Gastroesophageal sphincter (tissue), 4 donors: ENCODE data around the gene LIN37. TPM values are rescaled to one million over a fixed set of nuclear protein-coding genes. Genes with fewer than 3 reads are reported as not detected.
A peak's percentile ranks its signal among the peaks of the same experiment; 100 is the strongest.

Experiments
- ATAC-seq: fragments of 150-250 bp; one replicate; pipeline ENCODE4 v1.9.1; 2016; ENCODE audit warnings: mild to moderate bottlenecking, moderate library complexity
- H3K27ac ChIP-seq, 4 donors: fragments of 200-600 bp; sonication (generic) in 3 of 4; 1 replicate in 3 of 4; 2 replicates in 1 of 4; pipeline ENCODE4 v1.5.1; 2016 to 2019
- H3K27me3 ChIP-seq: fragments of 200-600 bp; sonication (generic); one replicate; pipeline ENCODE4 v1.5.1; 2019
- H3K36me3 ChIP-seq, 2 donors: fragments of 200-600 bp; sonication (generic); one replicate each; pipeline ENCODE4 v1.5.1; 2019; ENCODE audit warnings: control low read depth in 1 of 2
- H3K4me1 ChIP-seq, 3 donors: fragments of 200-600 bp; sonication (generic); 1 replicate in 2 of 3; 2 replicates in 1 of 3; pipeline ENCODE4 v1.5.1; 2016 to 2019; ENCODE audit warnings: control low read depth in 2 of 3
- H3K4me3 ChIP-seq, 2 donors: fragments of 200-600 bp; sonication (generic); one replicate each; pipeline ENCODE4 v1.5.1; 2019; ENCODE audit warnings: mild to moderate bottlenecking in 1 of 2, moderate library complexity in 1 of 2
- H3K9me3 ChIP-seq, 3 donors: fragments of 200-600 bp; sonication (generic); one replicate each; pipeline ENCODE4 v1.5.1; 2017 to 2019; ENCODE audit warnings: control low read depth in 2 of 3
- CTCF ChIP-seq, 4 experiments: fragments of 200-600 bp in 2 of 4; fragments of 450-650 bp in 2 of 4; sonication (generic) in 1 of 4; IDR thresholded peaks; one replicate each; pipeline ENCODE4 v1.5.1; 2017 to 2019; ENCODE audit warnings: antibody characterized with exemption in 4 of 4, mild to moderate bottlenecking in 2 of 4, moderate library complexity in 2 of 4
- EP300 ChIP-seq: sonication (generic); formaldehyde crosslinking; IDR thresholded peaks from one replicate; pipeline ENCODE4 v1.6.1; 2017; ENCODE audit warnings: antibody characterized with exemption, mild to moderate bottlenecking
- POLR2A ChIP-seq, 2 donors: fragments of 450-650 bp; IDR thresholded peaks; one replicate each; pipeline ENCODE4 v1.6.1; 2017; ENCODE audit warnings: antibody characterized with exemption in 2 of 2, mild to moderate bottlenecking in 2 of 2, moderate library complexity in 1 of 2
- POLR2AphosphoS5 ChIP-seq: sonication (generic); formaldehyde crosslinking; IDR thresholded peaks from one replicate; pipeline ENCODE4 v1.6.1; 2017; ENCODE audit warnings: antibody characterized with exemption
- WGBS, 2 donors: methylation state at CpG; one replicate each; pipeline ENCODE4 v1.1.5; 2018; ENCODE audit warnings: low coverage in 1 of 2; 5-methylcytosine and 5-hydroxymethylcytosine counted together
- total RNA-seq, 4 donors: library from RNA; depleted of rRNA; stranded (reverse); fragments of >200 nt; gene quantifications; one replicate each; pipeline ENCODE4 v1.1.0, GENCODE V29; 2016

Gene LIN37
- total RNA-seq, 4 donors from 2014 or later = 14.4 to 29.4 (median 18.7) TPM

DNA sequence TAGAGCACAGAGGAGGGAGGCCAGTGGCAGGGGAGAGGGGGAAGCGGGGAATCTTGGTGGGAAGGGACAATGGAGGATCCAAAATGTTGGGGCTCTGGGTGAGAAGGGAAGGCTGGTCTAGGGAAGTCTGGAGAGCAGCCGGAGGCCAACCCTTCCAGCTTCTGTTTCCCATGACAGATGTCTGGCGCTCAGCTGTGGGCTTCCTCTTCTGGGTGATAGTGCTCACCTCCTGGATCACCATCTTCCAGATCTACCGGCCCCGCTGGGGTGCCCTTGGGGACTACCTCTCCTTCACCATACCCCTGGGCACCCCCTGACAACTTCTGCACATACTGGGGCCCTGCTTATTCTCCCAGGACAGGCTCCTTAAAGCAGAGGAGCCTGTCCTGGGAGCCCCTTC, 1.8 kb upstream of the LIN37 start:
- no peaks in the 10 kb centered on the region for H3K27me3 ChIP-seq
- H3K9me3 ChIP-seq = no peaks in the 10 kb centered on the region
- TF ChIP-seq POLR2AphosphoS5 (no peak), POLR2A (IDR thresholded peaks at IDR 0.05) (no peak), CTCF (IDR thresholded peaks at IDR 0.05) (no peak), EP300 (no peak)
- WGBS, 2 donors = 81% methylated on average over 4 of the region's 5 CpGs; no CpG with 5 or more reads in 1 of the 2 donors
- peak overlapping the region in 1 of 2 donors; percentile 86 for H3K4me3 ChIP-seq
- peaks cover 0 to 27% of the 10 kb centered on the region in 2 donors for H3K36me3 ChIP-seq
- peak overlapping the region in 1 of 4 donors; percentile 100 for H3K27ac ChIP-seq
- no peak for ATAC-seq
- H3K4me1 ChIP-seq = peaks cover 0 to 73% (median 28%) of the 10 kb centered on the region in 3 donors

DNA sequence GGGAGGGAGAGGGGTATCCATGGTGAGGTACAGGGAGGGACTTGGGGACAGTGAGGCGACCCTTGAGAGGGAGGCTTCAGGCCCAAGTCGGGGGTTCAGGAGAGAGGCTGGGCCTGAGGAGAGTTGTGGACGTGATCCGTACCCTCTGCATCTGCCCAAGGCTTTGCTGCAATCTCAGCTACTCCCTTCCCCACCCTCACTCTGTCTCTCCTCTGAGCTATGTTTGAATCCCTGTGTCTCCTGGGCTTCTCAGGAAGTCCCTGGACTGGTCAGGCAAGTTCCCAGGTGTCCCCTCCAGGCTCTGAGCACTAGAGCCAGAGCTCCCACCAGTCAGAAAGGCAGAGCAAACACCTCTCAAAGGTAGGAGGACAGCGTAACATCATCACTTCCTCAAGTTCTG, 1.8 kb downstream of the LIN37 start:
- WGBS, 2 donors = 84 to 100% methylated on average over 1 to 2 of the region's 5 CpGs
- Histone ChIP-seq H3K4me3 (no peak overlapping the region), H3K27me3 (no peaks in the 10 kb centered on the region), H3K27ac (peak overlapping the region in 2 of 4 donors; percentile 87), H3K4me1 (peaks cover 0 to 68% (median 28%) of the 10 kb centered on the region in 3 donors), H3K9me3 (no peaks in the 10 kb centered on the region), H3K36me3 (peaks cover 0 to 43% of the 10 kb centered on the region in 2 donors)
- TF ChIP-seq CTCF (IDR thresholded peaks at IDR 0.05) (no peak), POLR2AphosphoS5 (no peak)
- ATAC-seq = no peak

DNA sequence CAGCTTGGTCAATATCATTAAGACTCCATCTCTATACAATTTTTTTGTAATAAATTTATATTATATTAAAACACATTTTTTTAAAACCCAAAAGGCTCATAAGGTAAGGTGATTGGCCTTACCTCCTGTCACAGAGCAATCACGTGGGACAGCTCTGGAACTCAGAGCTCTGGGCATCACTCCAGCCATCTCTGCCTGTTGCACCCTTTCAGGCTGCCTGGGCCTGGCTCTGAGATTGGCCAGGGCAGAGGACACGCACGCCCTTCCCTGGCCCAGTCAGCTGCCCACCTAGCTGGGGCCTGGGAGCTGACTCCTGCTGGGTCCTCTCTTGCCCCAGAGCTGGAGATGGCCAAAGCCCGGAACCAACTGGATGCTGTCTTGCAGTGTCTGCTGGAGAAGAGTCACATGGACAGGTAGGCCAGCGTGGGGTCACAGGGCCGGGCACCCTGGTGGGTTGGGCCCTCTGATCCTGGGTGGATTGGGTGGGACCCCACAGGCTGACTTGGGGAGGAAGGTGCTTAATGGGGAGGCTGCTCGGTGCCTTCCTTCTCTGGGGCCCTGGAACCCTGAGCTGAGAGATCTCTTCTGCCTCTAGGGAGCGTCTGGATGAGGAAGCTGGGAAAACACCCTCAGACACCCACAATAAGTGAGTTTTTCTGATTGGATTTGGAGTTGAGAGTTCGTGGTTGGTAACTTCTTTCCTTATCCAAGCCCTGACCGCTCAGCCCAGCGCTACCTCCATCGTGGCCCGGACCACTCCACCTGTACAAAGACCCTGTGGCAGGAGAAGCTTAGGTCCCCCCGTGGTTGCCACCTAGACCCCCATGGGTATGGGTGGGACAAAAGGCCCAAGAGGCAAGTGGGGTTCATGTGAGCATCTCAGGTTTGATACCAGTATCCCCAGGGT, 3.7 kb downstream of the LIN37 start:
- TF ChIP-seq POLR2AphosphoS5 (no peak), EP300 (no peak), POLR2A (IDR thresholded peaks at IDR 0.05) (no peak), CTCF (IDR thresholded peaks at IDR 0.05) (no peak)
- no peak for ATAC-seq
- peaks cover 0 to 74% (median 30%) of the 10 kb centered on the region in 3 donors for H3K4me1 ChIP-seq
- no peaks in the 10 kb centered on the region for H3K9me3 ChIP-seq
- H3K4me3 ChIP-seq = no peak overlapping the region
- WGBS, 2 donors = 58 to 75% methylated on average over 2 to 4 of the region's 14 CpGs
- no peaks in the 10 kb centered on the region for H3K27me3 ChIP-seq
- peak overlapping the region in 2 of 4 donors; percentile 6 to 98 for H3K27ac ChIP-seq
- H3K36me3 ChIP-seq = peaks cover 0 to 39% of the 10 kb centered on the region in 2 donors

GRCh38 chr19:35752746-35753350, 4.5 kb downstream of the LIN37 start:
- H3K4me1 ChIP-seq = peaks cover 0 to 72% (median 34%) of the 10 kb centered on the region in 3 donors
- no peak for ATAC-seq
- TF ChIP-seq POLR2AphosphoS5 (no peak), CTCF (IDR thresholded peaks at IDR 0.05) (no peak), POLR2A (IDR thresholded peaks at IDR 0.05) (no peak), EP300 (no peak)
- H3K4me3 ChIP-seq = no peak overlapping the region
- no peaks in the 10 kb centered on the region for H3K9me3 ChIP-seq
- WGBS, 2 donors = 80% methylated on average over 3 of the region's 20 CpGs; no CpG with 5 or more reads in 1 of the 2 donors
- H3K36me3 ChIP-seq = peaks cover 0 to 39% of the 10 kb centered on the region in 2 donors
- peak overlapping the region in 3 of 4 donors; percentile 9 to 99 (median 98) for H3K27ac ChIP-seq
- no peaks in the 10 kb centered on the region for H3K27me3 ChIP-seq
